ENCODE measurements around the gene SLC2A6. TPM values are rescaled to one million over a fixed set of nuclear protein-coding genes. Genes with fewer than 3 reads are reported as not detected.
"Not testable (repeated sequence)": the region's sequence is repeated elsewhere in the genome, so short reads cannot be mapped to it uniquely, and the experiment has no call there.

The SLC2A6 gene
- total RNA-seq, 1 donor from 2014 or later = 13.7 TPM

DNA sequence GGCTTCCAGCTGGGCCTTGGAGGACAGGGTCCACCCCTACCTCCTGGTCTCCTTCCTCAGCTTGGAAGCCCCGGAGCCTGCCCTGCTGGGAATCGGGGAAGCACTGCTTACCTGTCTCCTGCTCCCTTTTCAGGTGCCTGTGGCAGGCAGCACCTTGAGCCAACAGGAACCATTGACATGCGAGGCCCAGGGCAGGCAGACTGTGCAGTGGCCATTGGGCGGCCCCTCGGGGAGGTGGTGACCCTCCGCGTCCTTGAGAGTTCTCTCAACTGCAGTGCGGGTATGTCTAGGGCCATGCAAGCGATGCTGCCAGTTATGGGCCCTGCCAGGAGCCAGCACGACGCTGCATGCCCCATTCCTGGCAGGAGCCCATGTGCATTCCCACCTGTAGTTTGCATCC is 23.0 kb downstream of the SLC2A6 start:
- DNase-seq (ENCODE audit: low spot score) = no peak
- H3K27ac Mint-ChIP-seq (ENCODE audit: unreplicated experiment) = no peak overlapping the region
- no peak overlapping the region for H3K4me3 Mint-ChIP-seq (ENCODE audit: unreplicated experiment)
- H3K4me1 Mint-ChIP-seq (ENCODE audit: low read depth) = peaks cover 10% of the 10 kb centered on the region
- H3K27me3 Mint-ChIP-seq (ENCODE audit: low read depth) = no peaks in the 10 kb centered on the region
- no peaks in the 10 kb centered on the region for H3K9me3 Mint-ChIP-seq (ENCODE audit: low read depth)
- no peaks in the 10 kb centered on the region for H3K36me3 Mint-ChIP-seq (ENCODE audit: low read depth)
- no peak for TF ChIP-seq CTCF (IDR thresholded peaks at IDR 0.05)

DNA sequence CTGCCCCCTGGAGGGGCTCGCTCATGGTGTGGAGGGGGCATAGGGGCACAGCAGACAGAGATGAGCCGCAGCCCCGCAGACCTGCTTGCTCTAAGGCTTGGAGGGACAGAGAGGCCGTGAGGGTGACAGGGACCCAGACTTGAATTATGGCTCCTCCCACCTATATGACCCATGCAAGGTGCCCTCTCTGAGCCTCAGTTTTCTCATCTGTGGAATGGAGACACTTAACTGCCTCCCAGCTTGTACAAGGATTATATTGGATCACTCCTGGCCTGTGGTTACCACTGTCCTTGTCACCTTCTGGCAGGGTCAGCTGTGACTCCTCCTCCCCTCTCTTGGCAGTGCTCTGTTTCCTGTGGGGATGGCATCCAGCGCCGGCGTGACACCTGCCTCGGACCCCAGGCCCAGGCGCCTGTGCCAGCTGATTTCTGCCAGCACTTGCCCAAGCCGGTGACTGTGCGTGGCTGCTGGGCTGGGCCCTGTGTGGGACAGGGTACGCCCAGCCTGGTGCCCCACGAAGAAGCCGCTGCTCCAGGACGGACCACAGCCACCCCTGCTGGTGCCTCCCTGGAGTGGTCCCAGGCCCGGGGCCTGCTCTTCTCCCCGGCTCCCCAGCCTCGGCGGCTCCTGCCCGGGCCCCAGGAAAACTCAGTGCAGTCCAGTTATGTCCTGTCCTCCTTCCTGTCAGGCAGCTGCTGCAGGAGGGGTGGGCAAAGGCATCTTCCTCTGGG is 23.8 kb downstream of the SLC2A6 start:
- Mint-ChIP-seq H3K4me3 (ENCODE audit: unreplicated experiment) (no peak overlapping the region), H3K9me3 (ENCODE audit: low read depth) (no peaks in the 10 kb centered on the region), H3K36me3 (ENCODE audit: low read depth) (no peaks in the 10 kb centered on the region), H3K4me1 (ENCODE audit: low read depth) (peaks cover 4% of the 10 kb centered on the region), H3K27me3 (ENCODE audit: low read depth) (no peaks in the 10 kb centered on the region), H3K27ac (ENCODE audit: unreplicated experiment) (no peak overlapping the region)
- DNase-seq (ENCODE audit: low spot score) = no peak
- no peak for TF ChIP-seq CTCF (IDR thresholded peaks at IDR 0.05)

DNA sequence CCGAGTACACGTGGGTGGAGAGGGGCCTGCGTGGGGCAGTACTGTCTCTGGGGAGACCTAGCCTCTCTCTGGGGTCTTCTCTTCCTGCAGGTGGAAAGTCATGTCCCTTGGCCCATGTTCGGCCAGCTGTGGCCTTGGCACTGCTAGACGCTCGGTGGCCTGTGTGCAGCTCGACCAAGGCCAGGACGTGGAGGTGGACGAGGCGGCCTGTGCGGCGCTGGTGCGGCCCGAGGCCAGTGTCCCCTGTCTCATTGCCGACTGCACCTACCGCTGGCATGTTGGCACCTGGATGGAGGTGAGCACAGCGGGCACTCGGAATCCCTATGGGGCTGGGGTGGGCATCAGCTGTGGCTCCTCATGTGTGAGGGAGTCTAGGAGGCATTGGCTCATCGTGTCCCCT is 24.6 kb downstream of the SLC2A6 start:
- Mint-ChIP-seq H3K27me3 (ENCODE audit: low read depth) (no peaks in the 10 kb centered on the region), H3K27ac (ENCODE audit: unreplicated experiment) (no peak overlapping the region), H3K9me3 (ENCODE audit: low read depth) (no peaks in the 10 kb centered on the region), H3K36me3 (ENCODE audit: low read depth) (no peaks in the 10 kb centered on the region), H3K4me3 (ENCODE audit: unreplicated experiment) (no peak overlapping the region), H3K4me1 (ENCODE audit: low read depth) (peaks cover 3% of the 10 kb centered on the region)
- no peak for DNase-seq (ENCODE audit: low spot score)
- TF ChIP-seq CTCF (IDR thresholded peaks at IDR 0.05) = no peak

DNA sequence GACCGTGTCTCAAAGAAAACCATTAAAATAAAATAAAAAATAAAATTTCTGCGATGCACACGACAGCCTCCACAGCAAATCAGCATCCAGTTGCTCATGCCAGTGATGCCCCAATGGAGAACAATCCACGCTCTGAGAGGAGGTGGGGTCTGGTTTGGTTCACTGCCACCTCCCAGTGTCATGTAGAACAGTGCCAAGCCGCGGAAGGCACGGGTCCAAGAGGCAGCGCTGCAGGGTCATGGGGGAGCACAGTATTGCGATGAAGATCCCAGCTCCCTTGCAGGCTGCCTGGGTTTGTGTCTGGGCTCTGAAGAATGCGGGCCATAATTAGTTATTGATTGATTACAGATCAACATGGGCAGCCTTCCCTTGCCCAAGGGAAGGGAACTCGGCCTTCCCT is 25.2 kb downstream of the SLC2A6 start:
- Mint-ChIP-seq H3K27me3 (ENCODE audit: low read depth) (no peaks in the 10 kb centered on the region), H3K4me3 (ENCODE audit: unreplicated experiment) (no peak overlapping the region), H3K4me1 (ENCODE audit: low read depth) (no peaks in the 10 kb centered on the region), H3K36me3 (ENCODE audit: low read depth) (no peaks in the 10 kb centered on the region), H3K27ac (ENCODE audit: unreplicated experiment) (no peak overlapping the region), H3K9me3 (ENCODE audit: low read depth) (no peaks in the 10 kb centered on the region)
- no peak for DNase-seq (ENCODE audit: low spot score)
- TF ChIP-seq CTCF (IDR thresholded peaks at IDR 0.05) = no peak

DNA sequence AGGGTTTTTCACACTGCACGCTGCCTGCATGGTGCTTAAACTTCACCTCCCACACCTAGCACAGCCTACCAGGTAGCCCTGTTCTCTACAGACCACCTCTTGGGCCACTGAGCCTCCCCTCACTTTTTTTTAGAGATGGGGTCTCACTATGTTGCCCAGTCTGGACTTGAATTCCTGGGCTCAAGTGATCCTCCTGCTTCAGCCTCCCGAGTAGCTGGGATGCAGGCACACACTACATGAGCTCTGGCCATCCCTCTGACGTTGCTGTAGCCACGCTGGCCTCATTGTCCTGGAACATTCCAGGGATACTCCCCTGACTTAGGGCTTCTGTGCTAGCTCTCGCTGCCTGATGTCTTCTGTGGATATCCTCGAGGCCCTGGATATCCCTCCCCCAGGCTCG is 26.3 kb downstream of the SLC2A6 start:
- no peak overlapping the region for H3K27ac Mint-ChIP-seq (ENCODE audit: unreplicated experiment)
- H3K27me3 Mint-ChIP-seq (ENCODE audit: low read depth) = no peaks in the 10 kb centered on the region
- no peak overlapping the region for H3K4me3 Mint-ChIP-seq (ENCODE audit: unreplicated experiment)
- H3K4me1 Mint-ChIP-seq (ENCODE audit: low read depth) = no peaks in the 10 kb centered on the region
- no peak for DNase-seq (ENCODE audit: low spot score)
- no peaks in the 10 kb centered on the region for H3K9me3 Mint-ChIP-seq (ENCODE audit: low read depth)
- no peaks in the 10 kb centered on the region for H3K36me3 Mint-ChIP-seq (ENCODE audit: low read depth)
- TF ChIP-seq CTCF (IDR thresholded peaks at IDR 0.05) = no peak

DNA sequence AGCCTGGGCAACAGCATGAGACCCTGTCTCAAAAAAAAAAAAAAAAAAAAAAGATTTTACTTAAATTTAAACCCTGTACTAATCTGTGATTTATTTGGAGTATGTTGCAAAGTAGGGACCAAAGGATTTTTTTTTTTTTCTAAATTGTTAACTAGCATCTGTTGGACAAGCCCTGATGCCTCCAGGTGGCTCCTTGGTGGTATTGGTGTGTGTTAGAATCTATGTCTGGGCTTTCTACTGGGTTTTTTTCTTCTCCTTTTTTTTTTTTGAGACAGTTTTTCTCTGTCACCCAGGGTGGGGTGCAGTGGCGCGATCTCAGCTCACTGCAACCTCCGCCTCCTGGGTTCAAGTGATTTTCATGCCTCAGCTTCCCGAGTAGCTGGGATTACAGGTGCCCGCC is 27.0 kb downstream of the SLC2A6 start:
- not testable (repeated sequence) for H3K4me3 Mint-ChIP-seq (ENCODE audit: unreplicated experiment); H3K27me3 Mint-ChIP-seq (ENCODE audit: low read depth); H3K27ac Mint-ChIP-seq (ENCODE audit: unreplicated experiment); H3K4me1 Mint-ChIP-seq (ENCODE audit: low read depth); DNase-seq (ENCODE audit: low spot score); H3K9me3 Mint-ChIP-seq (ENCODE audit: low read depth); H3K36me3 Mint-ChIP-seq (ENCODE audit: low read depth)

Data from chondrocyte (in vitro differentiated cells).